Right lobe of liver (tissue), 6 donors: ENCODE data around the gene DNMBP. TPM values are rescaled to one million over a fixed set of nuclear protein-coding genes. Genes with fewer than 3 reads are reported as not detected.
"Not testable (repeated sequence)": the region's sequence is repeated elsewhere in the genome, so short reads cannot be mapped to it uniquely, and the experiment has no call there.

Experiments
- ATAC-seq, 4 donors: fragments of 200-7000 bp; cut with Tn5 transposase; one replicate each; pipeline ENCODE4 v1.9.1; 2020; ENCODE audit warnings: mild to moderate bottlenecking in 4 of 4, moderate library complexity in 4 of 4
- DNase-seq, 3 donors: peaks; one replicate each; pipeline ENCODE4 v3.0.0-alpha.2; 2020
- H3K27ac ChIP-seq, 3 donors: fragments of 200-600 bp; one replicate each; pipeline ENCODE4 v1.8.0; 2022
- H3K27me3 ChIP-seq, 2 donors: fragments of 200-600 bp; one replicate each; pipeline ENCODE4 v1.8.0; 2022
- H3K36me3 ChIP-seq, 4 donors: fragments of 200-600 bp; sonication (generic) in 1 of 4; one replicate each; pipeline versions ENCODE4 v1.5.1 to v1.8.0; 2017 to 2022; ENCODE audit warnings: control low read depth in 1 of 4
- H3K4me1 ChIP-seq, 4 donors: fragments of 200-600 bp; sonication (generic) in 1 of 4; one replicate each; pipeline versions ENCODE4 v1.5.1 to v1.8.0; 2017 to 2022; ENCODE audit warnings: control low read depth in 1 of 4
- H3K4me3 ChIP-seq, 3 donors: fragments of 200-600 bp; one replicate each; pipeline ENCODE4 v1.8.0; 2022
- H3K9me3 ChIP-seq, 4 donors: fragments of 200-600 bp; sonication (generic) in 1 of 4; one replicate each; pipeline versions ENCODE4 v1.5.1 to v1.8.0; 2017 to 2022; ENCODE audit warnings: control low read depth in 1 of 4
- POLR2A ChIP-seq: fragments of 450-650 bp; IDR thresholded peaks from one replicate; pipeline ENCODE4 v1.6.1; 2017; ENCODE audit warnings: antibody characterized with exemption, mild to moderate bottlenecking
- WGBS: methylation state at CpG from one replicate; pipeline ENCODE4 v1.1.6; 2018; ENCODE audit warnings: low coverage, low lambda C conversion rate; ENCODE audit not compliant: insufficient coverage; ENCODE audit errors: missing lambda C conversion rate; 5-methylcytosine and 5-hydroxymethylcytosine counted together
- intact Hi-C, 2 donors: fragments of 100-400 bp; cut with DNase I; formaldehyde crosslinking; loops; one replicate each; pipeline versions ENCODE4 v1.11.2 to v1.14.1; 2022
- total RNA-seq, 6 experiments: library from RNA; depleted of rRNA in 2 of 6; stranded (reverse); fragments of >200 nt in 2 of 6; fragmentation: NEBNext Ultra II Directional in 3 of 6; extraction: Animal tissue kit (Norgen Biotek cat#: 25700) in 3 of 6; gene quantifications; one replicate each; pipeline versions ENCODE4 v1.1.0 to v1.2.4, GENCODE V29; 2016 to 2023
- TF ChIP-seq, protein P1 (sequence below), 4 donors: fragments of 200-600 bp in 3 of 4; fragments of 450-650 bp in 1 of 4; IDR thresholded peaks; one replicate each; pipeline versions ENCODE4 v1.5.1 to v1.8.0; 2016 to 2022; ENCODE audit warnings: antibody characterized with exemption in 4 of 4, mild to moderate bottlenecking in 2 of 4
- donor health status: DM: no; HTN: yes; CAD: no.
- donor health status: DM: no; HTN: no; CAD: no.
- donor health status: DM: no; HTN: no; CAD: no.
- donor health status: DM: no; HTN: yes; CAD: no.
- donor health status: DM: no; HTN: yes; CAD: no.

The DNMBP gene
- total RNA-seq, 6 experiments from 2014 or later: 7.9 to 12.7 (median 9.9) TPM

DNA sequence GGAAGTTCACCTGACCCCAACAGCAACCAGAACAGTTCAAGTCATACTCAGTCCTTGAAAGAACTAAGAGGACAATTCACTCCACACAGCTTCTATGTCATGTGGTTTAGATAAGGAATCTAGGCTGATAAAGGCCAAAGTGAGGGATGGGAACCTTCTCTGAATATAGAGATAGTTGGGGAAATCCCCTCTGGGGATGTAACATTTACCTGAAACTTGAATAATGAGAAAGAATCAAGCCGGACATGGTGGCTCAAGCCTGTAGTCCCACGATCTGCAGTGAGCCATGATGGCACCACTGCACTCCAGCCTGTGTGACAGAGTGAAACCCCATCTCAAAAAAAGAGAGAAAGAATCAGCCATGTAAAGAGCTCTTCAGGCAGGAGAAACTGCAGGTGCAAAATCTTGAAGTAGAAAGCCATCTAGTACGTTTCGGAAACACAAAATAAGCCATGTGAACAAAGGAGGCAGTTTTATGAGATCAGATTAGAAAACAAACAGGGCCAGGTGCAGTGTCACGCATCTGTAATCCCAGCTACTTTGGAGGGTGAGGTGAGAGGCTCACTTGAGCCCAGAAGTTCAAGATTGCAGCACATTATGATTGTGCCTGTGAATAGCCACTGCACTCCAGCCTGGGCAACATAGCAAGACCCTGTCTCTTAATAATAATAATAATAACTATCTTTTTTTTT, 4.5 kb upstream of the DNMBP start:
- 82% methylated on average over 2 of the region's 5 CpGs for WGBS
- intact Hi-C loops: no loop called here
- no peaks in the 10 kb centered on the region for H3K4me1 ChIP-seq
- no peaks in the 10 kb centered on the region for H3K9me3 ChIP-seq
- H3K27ac ChIP-seq: no peak overlapping the region
- H3K27me3 ChIP-seq: no peaks in the 10 kb centered on the region
- TF ChIP-seq, protein P1, sequence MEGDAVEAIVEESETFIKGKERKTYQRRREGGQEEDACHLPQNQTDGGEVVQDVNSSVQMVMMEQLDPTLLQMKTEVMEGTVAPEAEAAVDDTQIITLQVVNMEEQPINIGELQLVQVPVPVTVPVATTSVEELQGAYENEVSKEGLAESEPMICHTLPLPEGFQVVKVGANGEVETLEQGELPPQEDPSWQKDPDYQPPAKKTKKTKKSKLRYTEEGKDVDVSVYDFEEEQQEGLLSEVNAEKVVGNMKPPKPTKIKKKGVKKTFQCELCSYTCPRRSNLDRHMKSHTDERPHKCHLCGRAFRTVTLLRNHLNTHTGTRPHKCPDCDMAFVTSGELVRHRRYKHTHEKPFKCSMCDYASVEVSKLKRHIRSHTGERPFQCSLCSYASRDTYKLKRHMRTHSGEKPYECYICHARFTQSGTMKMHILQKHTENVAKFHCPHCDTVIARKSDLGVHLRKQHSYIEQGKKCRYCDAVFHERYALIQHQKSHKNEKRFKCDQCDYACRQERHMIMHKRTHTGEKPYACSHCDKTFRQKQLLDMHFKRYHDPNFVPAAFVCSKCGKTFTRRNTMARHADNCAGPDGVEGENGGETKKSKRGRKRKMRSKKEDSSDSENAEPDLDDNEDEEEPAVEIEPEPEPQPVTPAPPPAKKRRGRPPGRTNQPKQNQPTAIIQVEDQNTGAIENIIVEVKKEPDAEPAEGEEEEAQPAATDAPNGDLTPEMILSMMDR (IDR thresholded peaks at IDR 0.05): no peak
- no peak for TF ChIP-seq POLR2A
- DNase-seq (no peak), ATAC-seq (no peak)
- H3K36me3 ChIP-seq: no peaks in the 10 kb centered on the region
- no peak overlapping the region for H3K4me3 ChIP-seq

DNA sequence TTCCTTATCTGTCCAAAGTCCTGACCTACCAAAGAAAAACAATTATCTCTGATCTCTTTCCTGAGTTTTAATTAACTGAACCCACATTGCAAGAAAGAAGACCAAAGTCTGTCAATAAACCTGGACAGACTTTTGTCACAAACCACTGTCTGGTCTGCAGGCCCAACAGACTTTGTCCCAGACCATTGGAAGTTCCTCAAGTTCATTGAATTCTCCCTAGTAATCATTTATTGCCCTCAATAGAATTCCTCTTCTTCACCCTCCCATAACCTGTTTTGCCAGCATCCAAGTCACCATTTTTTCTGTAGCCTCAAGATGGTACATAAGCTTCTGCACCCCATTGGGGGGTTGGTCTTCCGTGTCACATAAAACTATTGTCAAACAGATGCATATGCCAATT, 3.9 kb upstream of the DNMBP start:
- no peak for DNase-seq
- H3K4me3 ChIP-seq: no peak overlapping the region
- H3K9me3 ChIP-seq: no peaks in the 10 kb centered on the region
- H3K4me1 ChIP-seq: peaks cover 0 to 5% (median 2%) of the 10 kb centered on the region in 4 donors
- ATAC-seq: no peak
- no peaks in the 10 kb centered on the region for H3K27me3 ChIP-seq
- TF ChIP-seq POLR2A: no peak
- TF ChIP-seq, protein P1 (IDR thresholded peaks at IDR 0.05): no peak
- intact Hi-C loops: no loop called here
- no peaks in the 10 kb centered on the region for H3K36me3 ChIP-seq
- H3K27ac ChIP-seq: no peak overlapping the region
- WGBS: 75% methylated on average over 1 of the region's 1 CpG

GRCh38 chr10:100011906-100012305, 2.2 kb upstream of the DNMBP start:
- H3K27me3 ChIP-seq, H3K36me3 ChIP-seq, H3K4me3 ChIP-seq, intact Hi-C loops, H3K9me3 ChIP-seq, DNase-seq, ATAC-seq, H3K27ac ChIP-seq: not testable (repeated sequence)
- H3K4me1 ChIP-seq: peaks cover 0 to 17% (median 7%) of the 10 kb centered on the region in 4 donors
- WGBS: 88% methylated on average over 17 of the region's 20 CpGs

GRCh38 chr10:100009283-100009792, 409 bp downstream of the DNMBP start:
- H3K4me3 ChIP-seq: peak overlapping the region; percentile 70 to 87 (median 79)
- H3K36me3 ChIP-seq: no peaks in the 10 kb centered on the region
- no peaks in the 10 kb centered on the region for H3K27me3 ChIP-seq
- peak overlapping the region; percentile 58 to 75 (median 73) for H3K27ac ChIP-seq
- 0% methylated on average over 3 of the region's 45 CpGs for WGBS
- TF ChIP-seq POLR2A: no peak
- TF ChIP-seq, protein P1 (IDR thresholded peaks at IDR 0.05): peak in 2 of 4 donors; percentile 36 to 38
- ATAC-seq (peak; percentile 74 to 86 (median 80)), DNase-seq (peak; percentile 33 to 81 (median 74))
- intact Hi-C loops: no loop called here
- no peaks in the 10 kb centered on the region for H3K9me3 ChIP-seq
- peaks cover 0 to 22% (median 11%) of the 10 kb centered on the region in 4 donors for H3K4me1 ChIP-seq

- ATAC-seq (peak; percentile 21 to 46 (median 32)), DNase-seq (no peak)
- H3K9me3 ChIP-seq: no peaks in the 10 kb centered on the region
- H3K27ac ChIP-seq: peak overlapping the region; percentile 58 to 75 (median 73)
- no peaks in the 10 kb centered on the region for H3K27me3 ChIP-seq
- H3K36me3 ChIP-seq: no peaks in the 10 kb centered on the region
- 19% methylated on average over 9 of the region's 9 CpGs for WGBS
- peak overlapping the region; percentile 70 to 87 (median 79) for H3K4me3 ChIP-seq
- intact Hi-C loops: no loop called here
- peaks cover 0 to 22% (median 11%) of the 10 kb centered on the region in 4 donors for H3K4me1 ChIP-seq
- TF ChIP-seq, protein P1 (IDR thresholded peaks at IDR 0.05): no peak
- TF ChIP-seq POLR2A: no peak
These were observed 952 bp downstream of the DNMBP start for GRCh38 chr10:100008708-100009282.
